T-cell (primary cell): ENCODE results near the gene NDUFV1. TPM values are rescaled to one million over a fixed set of nuclear protein-coding genes. Genes with fewer than 3 reads are reported as not detected.

Experiments
- ATAC-seq, 4 experiments: fragments of 200-7000 bp in 3 of 4; fragments of 150-1000 bp in 1 of 4; cut with Tn5 transposase; replicated peaks in 1 of 4; 1 replicate in 3 of 4; 2 replicates in 1 of 4; pipeline ENCODE4 v1.10.0; 2021; ENCODE audit warnings: moderate library complexity in 3 of 4, mild to moderate bottlenecking in 2 of 4, moderate number of reproducible peaks in 1 of 4
- CTCF ChIA-PET, 2 donors: fragments of 300-600 bp; sonication (Branson Sonifier 250); formaldehyde crosslinking; loops; one replicate each; lab custom pipeline; 2022; ENCODE audit warnings: antibody characterized with exemption in 2 of 2; lab: Charles Lee
- POLR2A ChIA-PET, 2 donors: fragments of 300-600 bp; sonication (Branson Sonifier 250); formaldehyde crosslinking; loops; one replicate each; lab custom pipeline; 2022; ENCODE audit warnings: antibody characterized with exemption in 2 of 2; lab: Charles Lee
- DNase-seq, 35 experiments: peaks; one replicate each; pipeline versions ENCODE4 v3.0.0 to v3.0.0-alpha.2; 2013 to 2023
- H3K27ac ChIP-seq: one replicate; pipeline ENCODE4 v1.5.1; 2013; ENCODE audit warnings: low read length
- H3K27me3 ChIP-seq, 2 experiments: replicated peaks in 1 of 2; 1 replicate in 1 of 2; 2 replicates in 1 of 2; pipeline versions ENCODE4 v1.6.1 to v1.7.0; 2013; ENCODE audit warnings: low read length in 1 of 2, mixed read lengths in 1 of 2; ENCODE audit not compliant: control insufficient read depth in 2 of 2, insufficient read depth in 2 of 2; ENCODE audit errors: extremely low read depth in 1 of 2
- H3K36me3 ChIP-seq, 2 donors: 1 replicate in 1 of 2; 2 replicates in 1 of 2; pipeline versions ENCODE4 v1.6.1 to v1.7.0; 2013; ENCODE audit warnings: low read length in 1 of 2; ENCODE audit not compliant: control insufficient read depth in 2 of 2, insufficient read depth in 1 of 2; ENCODE audit errors: extremely low read depth in 1 of 2
- H3K4me1 ChIP-seq, 2 experiments: 1 replicate in 1 of 2; 2 replicates in 1 of 2; pipeline versions ENCODE4 v1.6.1 to v1.7.0; 2013; ENCODE audit warnings: low read length in 2 of 2, mixed read lengths in 1 of 2; ENCODE audit not compliant: insufficient read depth in 2 of 2, control insufficient read depth in 1 of 2; ENCODE audit errors: extremely low read depth in 1 of 2
- H3K4me3 ChIP-seq, 2 donors: 1 replicate in 1 of 2; 2 replicates in 1 of 2; pipeline versions ENCODE4 v1.5.1 to v1.7.0; 2013; ENCODE audit warnings: mild to moderate bottlenecking in 2 of 2, low read length in 1 of 2, moderate library complexity in 1 of 2; ENCODE audit not compliant: control insufficient read depth in 1 of 2; ENCODE audit errors: extremely low read depth in 1 of 2
- H3K9me3 ChIP-seq: 2 replicates; pipeline ENCODE4 v1.7.0; 2013
- H3K27ac Mint-ChIP-seq, 2 donors: one replicate each; pipeline ENCODE4 v1.8.0; 2020 to 2021; ENCODE audit warnings: mild to moderate bottlenecking in 2 of 2, mixed read lengths in 2 of 2
- H3K27me3 Mint-ChIP-seq, 2 donors: one replicate each; pipeline ENCODE4 v1.8.0; 2021 to 2022; ENCODE audit warnings: mixed read lengths in 2 of 2
- H3K36me3 Mint-ChIP-seq: one replicate; pipeline ENCODE4 v1.8.0; 2021; ENCODE audit warnings: mixed read lengths
- H3K4me1 Mint-ChIP-seq, 3 donors: one replicate each; pipeline ENCODE4 v1.8.0; 2020 to 2022; ENCODE audit warnings: mixed read lengths in 3 of 3, mild to moderate bottlenecking in 1 of 3
- H3K4me3 Mint-ChIP-seq, 3 donors: one replicate each; pipeline ENCODE4 v1.8.0; 2020 to 2022; ENCODE audit warnings: mild to moderate bottlenecking in 3 of 3, mixed read lengths in 3 of 3, moderate library complexity in 3 of 3
- H3K9me3 Mint-ChIP-seq, 3 donors: one replicate each; pipeline ENCODE4 v1.8.0; 2020 to 2022; ENCODE audit warnings: mixed read lengths in 3 of 3
- WGBS: methylation state at CpG from one replicate; pipeline ENCODE4 v1.1.5; 2013; ENCODE audit warnings: missing lambda C conversion rate; ENCODE audit not compliant: insufficient coverage; 5-methylcytosine and 5-hydroxymethylcytosine counted together
- total RNA-seq, 35 experiments: library from RNA in 6 of 35; stranded (reverse) in 6 of 35; fragments of 120-200 nt in 1 of 35; gene quantifications; one replicate each; pipeline versions ENCODE4 v1.2.1 to v1.2.4 and lab custom pipeline; 2013 to 2026

Gene NDUFV1
- total RNA-seq, 5 donors from 2014 or later (not counting 1 experiment from before 2014, with no cell fraction given) = 199 to 250 (median 238) TPM

DNA sequence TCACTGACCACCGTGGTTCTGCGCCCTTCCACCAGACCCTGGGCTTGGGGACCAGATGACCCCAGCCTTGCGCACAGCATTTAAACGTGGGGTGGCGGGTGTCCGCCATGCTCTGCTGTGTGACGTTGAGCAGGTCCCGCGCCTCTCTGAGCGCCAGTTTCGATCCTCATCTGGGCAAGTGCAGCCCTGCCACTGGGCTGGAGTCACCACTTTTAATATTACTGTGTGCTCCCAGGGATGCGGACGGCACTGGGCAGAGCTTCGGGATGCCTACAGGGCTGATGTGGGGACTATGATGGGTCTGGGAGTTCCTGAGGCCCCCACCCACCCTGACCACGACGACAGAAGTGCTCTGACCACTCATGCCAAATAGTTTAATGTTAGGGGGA, 24.2 kb downstream of the NDUFV1 start:
- 81% methylated on average over 11 of the region's 16 CpGs for WGBS
- no peaks in the 10 kb centered on the region for H3K36me3 Mint-ChIP-seq
- ATAC-seq = no peak
- Histone ChIP-seq H3K27ac (peak overlapping the region; percentile 89), H3K4me3 (peak overlapping the region; percentile 66 to 93), H3K4me1 (peaks cover 0 to 24% of the 10 kb centered on the region in 2 experiments), H3K27me3 (peaks cover 0 to 16% of the 10 kb centered on the region in 2 experiments), H3K9me3 (no peaks in the 10 kb centered on the region), H3K36me3 (no peaks in the 10 kb centered on the region)
- no peaks in the 10 kb centered on the region for H3K9me3 Mint-ChIP-seq
- CTCF ChIA-PET = interaction anchor here in 1 of 2 donors (1.0 to 3.0 kb wide), 2 partner anchors 24 to 28 kb away, joined by 3 to 18 read pairs; no protein-coding TSS in a partner anchor
- H3K27me3 Mint-ChIP-seq = no peaks in the 10 kb centered on the region
- POLR2A ChIA-PET = no interaction called here
- no peak for DNase-seq
- peak overlapping the region; percentile 87 to 93 for H3K27ac Mint-ChIP-seq
- H3K4me1 Mint-ChIP-seq = peaks cover 6 to 8% (median 7%) of the 10 kb centered on the region in 3 donors
- H3K4me3 Mint-ChIP-seq = peak overlapping the region; percentile 82 to 90 (median 88)

DNA sequence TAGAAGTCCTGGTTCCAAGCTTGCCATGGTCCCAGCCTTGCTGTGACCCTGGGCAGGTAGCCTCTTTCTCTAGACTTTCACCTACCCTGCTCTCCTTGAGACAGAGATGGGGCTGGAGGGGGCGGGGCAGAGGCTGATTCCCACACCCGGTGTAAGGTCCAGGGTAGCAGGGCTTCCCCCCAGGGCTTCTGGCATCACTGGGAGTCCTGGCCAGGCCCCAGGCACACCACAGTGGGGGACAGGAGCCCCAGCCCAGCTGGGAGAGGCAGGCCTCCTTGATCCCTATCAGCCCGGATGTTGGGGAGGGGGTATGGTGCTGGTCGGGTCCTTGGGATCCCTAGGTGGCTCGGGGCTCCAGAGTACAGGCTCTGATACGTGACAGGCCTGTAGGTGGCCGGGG, 24.7 kb downstream of the NDUFV1 start:
- 87% methylated on average over 3 of the region's 7 CpGs for WGBS
- ChIA-PET POLR2A (no interaction called here), CTCF (no interaction called here)
- no peaks in the 10 kb centered on the region for H3K27me3 Mint-ChIP-seq
- Histone ChIP-seq H3K4me1 (peaks cover 0 to 24% of the 10 kb centered on the region in 2 experiments), H3K27me3 (peaks cover 0 to 16% of the 10 kb centered on the region in 2 experiments), H3K4me3 (no peak overlapping the region), H3K9me3 (no peaks in the 10 kb centered on the region), H3K36me3 (no peaks in the 10 kb centered on the region), H3K27ac (no peak overlapping the region)
- no peak for ATAC-seq
- H3K4me3 Mint-ChIP-seq = peak overlapping the region; percentile 82 to 90 (median 88)
- H3K27ac Mint-ChIP-seq = peak overlapping the region in 1 of 2 donors; percentile 93
- peaks cover 6 to 8% (median 7%) of the 10 kb centered on the region in 3 donors for H3K4me1 Mint-ChIP-seq
- no peaks in the 10 kb centered on the region for H3K36me3 Mint-ChIP-seq
- no peak for DNase-seq
- no peaks in the 10 kb centered on the region for H3K9me3 Mint-ChIP-seq

DNA sequence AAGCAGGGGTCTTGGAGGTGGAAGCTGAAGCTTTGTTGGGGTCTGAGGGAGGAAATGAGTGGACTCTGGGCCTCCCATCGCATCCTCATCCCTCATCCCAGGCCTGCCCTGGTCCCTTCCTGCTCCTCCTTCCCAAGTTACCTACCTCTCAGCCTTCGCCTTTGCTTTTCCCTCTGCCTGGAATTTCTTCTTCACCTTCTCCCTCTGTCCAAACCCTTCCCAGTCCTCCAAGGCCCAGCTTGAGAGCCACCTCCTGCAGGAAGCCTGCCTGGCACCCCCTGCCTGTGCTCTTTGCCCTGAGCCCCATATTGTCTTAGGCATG, 25.1 kb downstream of the NDUFV1 start:
- H3K4me1 ChIP-seq = peaks cover 0 to 24% of the 10 kb centered on the region in 2 experiments
- 100% methylated on average over 1 of the region's 2 CpGs for WGBS
- Mint-ChIP-seq H3K27ac (peak overlapping the region in 1 of 2 donors; percentile 61), H3K4me3 (peak overlapping the region; percentile 50 to 62 (median 53)), H3K27me3 (no peaks in the 10 kb centered on the region), H3K36me3 (no peaks in the 10 kb centered on the region), H3K9me3 (no peaks in the 10 kb centered on the region), H3K4me1 (peaks cover 6 to 8% (median 7%) of the 10 kb centered on the region in 3 donors)
- CTCF ChIA-PET = no interaction called here
- POLR2A ChIA-PET = no interaction called here
- H3K27me3 ChIP-seq = peaks cover 0 to 16% of the 10 kb centered on the region in 2 experiments
- H3K36me3 ChIP-seq = no peaks in the 10 kb centered on the region
- H3K4me3 ChIP-seq = no peak overlapping the region
- no peaks in the 10 kb centered on the region for H3K9me3 ChIP-seq
- ATAC-seq (no peak), DNase-seq (no peak)
- H3K27ac ChIP-seq = no peak overlapping the region

GRCh38 chr11:67632175-67632981, 25.6 kb downstream of the NDUFV1 start:
- ChIA-PET CTCF (no interaction called here), POLR2A (no interaction called here)
- Mint-ChIP-seq H3K4me1 (peaks cover 6 to 8% (median 7%) of the 10 kb centered on the region in 3 donors), H3K27me3 (no peaks in the 10 kb centered on the region), H3K27ac (peak overlapping the region in 1 of 2 donors; percentile 61), H3K9me3 (no peaks in the 10 kb centered on the region), H3K4me3 (peak overlapping the region; percentile 50 to 62 (median 53)), H3K36me3 (no peaks in the 10 kb centered on the region)
- Histone ChIP-seq H3K9me3 (no peaks in the 10 kb centered on the region), H3K27ac (no peak overlapping the region), H3K27me3 (peaks cover 0 to 16% of the 10 kb centered on the region in 2 experiments), H3K36me3 (no peaks in the 10 kb centered on the region), H3K4me3 (no peak overlapping the region), H3K4me1 (peaks cover 0 to 24% of the 10 kb centered on the region in 2 experiments)
- no peak for DNase-seq
- ATAC-seq = no peak
- WGBS = 84% methylated on average over 12 of the region's 12 CpGs

GRCh38 chr11:67632982-67633755, 26.4 kb downstream of the NDUFV1 start:
- peaks cover 0 to 24% of the 10 kb centered on the region in 2 experiments for H3K4me1 ChIP-seq
- Mint-ChIP-seq H3K4me1 (peaks cover 6 to 8% (median 7%) of the 10 kb centered on the region in 3 donors), H3K27ac (no peak overlapping the region), H3K4me3 (no peak overlapping the region), H3K36me3 (no peaks in the 10 kb centered on the region), H3K9me3 (no peaks in the 10 kb centered on the region), H3K27me3 (no peaks in the 10 kb centered on the region)
- CTCF ChIA-PET = interaction anchor here in 1 of 2 donors (0.5 kb wide), 1 partner anchor 159 kb away, joined by 4 read pairs; no protein-coding TSS in a partner anchor
- H3K36me3 ChIP-seq = no peaks in the 10 kb centered on the region
- H3K9me3 ChIP-seq = no peaks in the 10 kb centered on the region
- 93% methylated on average over 30 of the region's 30 CpGs for WGBS
- POLR2A ChIA-PET = no interaction called here
- H3K27ac ChIP-seq = no peak overlapping the region
- peaks cover 0 to 16% of the 10 kb centered on the region in 2 experiments for H3K27me3 ChIP-seq
- ATAC-seq = no peak
- DNase-seq = no peak
- no peak overlapping the region for H3K4me3 ChIP-seq

DNA sequence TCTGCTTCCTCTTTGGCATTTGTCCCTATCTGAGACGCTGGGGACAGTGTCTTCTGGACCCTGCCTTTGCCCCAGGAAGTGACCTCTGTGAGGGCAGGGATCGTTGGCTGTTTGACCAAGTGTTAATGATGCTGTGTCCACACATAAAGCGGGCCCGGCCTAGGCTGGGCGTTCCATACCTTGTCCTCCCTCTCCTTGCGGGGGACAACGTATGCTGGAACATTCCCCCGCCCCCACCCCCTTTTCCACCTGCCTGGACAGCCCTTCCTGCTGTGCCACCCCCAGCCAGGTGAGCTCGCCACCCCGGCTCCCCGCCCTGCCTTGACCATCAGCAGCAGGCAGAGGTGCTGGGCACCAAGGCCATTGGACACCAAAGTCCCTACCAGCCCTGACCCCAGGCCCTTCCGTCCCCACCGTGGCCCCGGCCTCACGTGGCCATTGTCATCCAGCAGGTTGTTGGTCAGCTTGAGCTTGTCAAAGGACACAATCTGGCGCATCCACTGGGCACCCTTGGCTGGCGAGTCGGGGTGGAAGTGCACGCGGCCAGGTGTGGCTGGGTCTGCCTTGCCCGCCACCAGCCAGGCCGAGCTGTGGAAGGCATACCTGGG, 27.1 kb downstream of the NDUFV1 start:
- no peak overlapping the region for H3K27ac Mint-ChIP-seq
- H3K4me1 Mint-ChIP-seq = peaks cover 6 to 8% (median 7%) of the 10 kb centered on the region in 3 donors
- Histone ChIP-seq H3K4me1 (peaks cover 0 to 20% of the 10 kb centered on the region in 2 experiments), H3K27ac (no peak overlapping the region), H3K4me3 (no peak overlapping the region), H3K27me3 (peaks cover 0 to 16% of the 10 kb centered on the region in 2 experiments), H3K9me3 (no peaks in the 10 kb centered on the region), H3K36me3 (no peaks in the 10 kb centered on the region)
- CTCF ChIA-PET = interaction anchor here in 1 of 2 donors (0.6 kb wide), 1 partner anchor 297 kb away, joined by 5 read pairs; no protein-coding TSS in a partner anchor
- no peaks in the 10 kb centered on the region for H3K36me3 Mint-ChIP-seq
- H3K9me3 Mint-ChIP-seq = no peaks in the 10 kb centered on the region
- no peak overlapping the region for H3K4me3 Mint-ChIP-seq
- POLR2A ChIA-PET = no interaction called here
- ATAC-seq (no peak), DNase-seq (no peak)
- WGBS = 90% methylated on average over 16 of the region's 22 CpGs
- H3K27me3 Mint-ChIP-seq = no peaks in the 10 kb centered on the region
